SK-N-SH treated with all-trans-retinoic acid at 6 μM for 48 hours (cell line): ENCODE measurements around the gene KPRP.

ENCODE experiments used
- ARNTL ChIP-seq: fragments of 450-650 bp; formaldehyde crosslinking; IDR thresholded peaks from 2 replicates; pipeline ENCODE4 v1.5.0; 2020; ENCODE audit warnings: low read depth, mild to moderate bottlenecking, moderate library complexity, borderline replicate concordance
- CREB5 ChIP-seq: fragments of 250-450 bp; sonication (Bioruptor Pico); IDR thresholded peaks from 2 replicates; pipeline ENCODE4 v1.5.1; 2020; ENCODE audit warnings: low read depth, mild to moderate bottlenecking, moderate library complexity
- PATZ1 ChIP-seq: fragments of 250-450 bp; sonication (Bioruptor Pico); IDR thresholded peaks from 2 replicates; pipeline ENCODE4 v1.8.0; 2020; ENCODE audit warnings: mild to moderate bottlenecking, moderate library complexity, borderline replicate concordance
- SNAI2 ChIP-seq: fragments of 250-450 bp; sonication (Bioruptor Pico); IDR thresholded peaks from 2 replicates; pipeline ENCODE4 v1.5.0; 2020; ENCODE audit warnings: mild to moderate bottlenecking, moderate library complexity
- TCF4 ChIP-seq: fragments of 250-450 bp; sonication (Bioruptor Pico); IDR thresholded peaks from 2 replicates; pipeline ENCODE4 v1.8.0; 2021; ENCODE audit warnings: mild to moderate bottlenecking, moderate library complexity, borderline replicate concordance

GRCh38 chr1:152796421-152796820 is 38.6 kb downstream of the KPRP start, which contains the start of gene LCE1D:
- no peak for TF ChIP-seq PATZ1 (CRISPR knock-in tag)
- no peak for TF ChIP-seq TCF4
- TF ChIP-seq SNAI2: no peak
- no peak for TF ChIP-seq ARNTL
- TF ChIP-seq CREB5: no peak
